NT2/D1 (cell line): Measurements from ENCODE around the gene SNRNP35.
"Not testable (repeated sequence)": the region's sequence is repeated elsewhere in the genome, so short reads cannot be mapped to it uniquely, and the experiment has no call there.

Experiments
- SUZ12 ChIP-seq: IDR thresholded peaks from 2 replicates; pipeline ENCODE4 v1.6.1; 2011; ENCODE audit not compliant: insufficient read length, insufficient read depth; ENCODE audit errors: extremely low read depth
- ZNF274 ChIP-seq: IDR thresholded peaks from 2 replicates; pipeline ENCODE4 v1.6.1; 2011; ENCODE audit warnings: mild to moderate bottlenecking, low read depth, low read length

GRCh38 chr12:123429101-123429500 lies 28.8 kb upstream of the SNRNP35 start:
- not testable (repeated sequence) for TF ChIP-seq SUZ12, ZNF274
